ENCODE results near the gene MRPS30.
"Not testable (repeated sequence)": the region's sequence is repeated elsewhere in the genome, so short reads cannot be mapped to it uniquely, and the experiment has no call there.

The MRPS30 gene

GRCh38 chr5:44808435-44809214 lies at the start of gene MRPS30:
MRPS30 (plus strand) TSS chr5:44808947; CDS start chr5:44808963, 16 bp downstream.
- H3K27ac ChIP-seq: peak within 1 kb of the TSS; percentile 84

GRCh38 chr5:44769200-44769876 lies 39.4 kb upstream of the MRPS30 start:
- H3K27ac ChIP-seq: no peak overlapping the region
- TF ChIP-seq ZFX (IDR thresholded peaks at IDR 0.05; ENCODE audit: borderline replicate concordance): no peak
- no peak for TF ChIP-seq CTCF (IDR thresholded peaks at IDR 0.05)

More at GRCh38 chr5:44808435-44809214, at the start of gene MRPS30:
- TF ChIP-seq CTCF (IDR thresholded peaks at IDR 0.05) (peak; percentile 80), ZFX (IDR thresholded peaks at IDR 0.05; ENCODE audit: borderline replicate concordance) (no peak)

- no peak overlapping the region for H3K27ac ChIP-seq
- no peak for TF ChIP-seq ZFX (IDR thresholded peaks at IDR 0.05; ENCODE audit: borderline replicate concordance)
- TF ChIP-seq CTCF (IDR thresholded peaks at IDR 0.05): no peak
These were observed 38.9 kb upstream of the MRPS30 start for GRCh38 chr5:44769877-44770209.

GRCh38 chr5:44770780-44771717 lies 37.7 kb upstream of the MRPS30 start:
- TF ChIP-seq CTCF (IDR thresholded peaks at IDR 0.05): no peak
- no peak for TF ChIP-seq ZFX (IDR thresholded peaks at IDR 0.05; ENCODE audit: borderline replicate concordance)
- H3K27ac ChIP-seq: no peak overlapping the region

- H3K27ac ChIP-seq: not testable (repeated sequence)
These were observed 36.4 kb upstream of the MRPS30 start for GRCh38 chr5:44772397-44772796.

- TF ChIP-seq CTCF (IDR thresholded peaks at IDR 0.05) (peak; percentile 67), ZFX (IDR thresholded peaks at IDR 0.05; ENCODE audit: borderline replicate concordance) (no peak)
- H3K27ac ChIP-seq: no peak overlapping the region
These were observed 34.4 kb upstream of the MRPS30 start for GRCh38 chr5:44774279-44774880.

GRCh38 chr5:44779167-44779566 lies 29.6 kb upstream of the MRPS30 start:
- H3K27ac ChIP-seq: no peak overlapping the region

More at GRCh38 chr5:44779167-44779566, 29.6 kb upstream of the MRPS30 start:
- TF ChIP-seq CTCF (IDR thresholded peaks at IDR 0.05) (no peak), ZFX (IDR thresholded peaks at IDR 0.05; ENCODE audit: borderline replicate concordance) (no peak)

All from 22Rv1 (cell line).